GM19452 (cell line): ENCODE results near the gene PARVB.

Experiments
- ATAC-seq: cut with Tn5 transposase; IDR thresholded peaks from one replicate; pipeline ENCODE4 v1.9.1; 2021; ENCODE audit not compliant: unreplicated experiment

Gene PARVB

GRCh38 chr22:44179989-44180705 is 156.0 kb downstream of the PARVB start:
- no peak for ATAC-seq

DNA sequence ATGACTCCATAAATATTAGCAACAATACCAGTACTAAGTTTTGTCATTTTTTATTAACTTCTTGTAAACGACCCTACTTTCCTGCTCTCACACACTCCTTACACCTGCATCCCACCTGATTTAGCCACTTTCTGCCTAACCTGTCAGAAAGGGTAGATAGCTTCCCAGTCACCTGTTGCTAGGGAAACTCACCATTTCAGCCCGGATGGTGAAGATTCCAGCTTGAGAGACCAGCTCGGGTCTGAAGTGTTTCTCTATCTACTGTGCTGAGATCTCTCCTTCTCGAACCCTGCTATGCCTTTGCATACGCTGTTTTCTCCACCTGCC is 156.6 kb downstream of the PARVB start, which contains the start of gene PARVG:
Gene PARVG, plus strand, starts transcription at position 220 of the 327 bp plus-strand sequence. CDS start 2,405 bp downstream, outside the sequence.
- ATAC-seq, result peak; percentile 62

GRCh38 chr22:44181033-44181911 is 157.2 kb downstream of the PARVB start:
- ATAC-seq, result no peak

DNA sequence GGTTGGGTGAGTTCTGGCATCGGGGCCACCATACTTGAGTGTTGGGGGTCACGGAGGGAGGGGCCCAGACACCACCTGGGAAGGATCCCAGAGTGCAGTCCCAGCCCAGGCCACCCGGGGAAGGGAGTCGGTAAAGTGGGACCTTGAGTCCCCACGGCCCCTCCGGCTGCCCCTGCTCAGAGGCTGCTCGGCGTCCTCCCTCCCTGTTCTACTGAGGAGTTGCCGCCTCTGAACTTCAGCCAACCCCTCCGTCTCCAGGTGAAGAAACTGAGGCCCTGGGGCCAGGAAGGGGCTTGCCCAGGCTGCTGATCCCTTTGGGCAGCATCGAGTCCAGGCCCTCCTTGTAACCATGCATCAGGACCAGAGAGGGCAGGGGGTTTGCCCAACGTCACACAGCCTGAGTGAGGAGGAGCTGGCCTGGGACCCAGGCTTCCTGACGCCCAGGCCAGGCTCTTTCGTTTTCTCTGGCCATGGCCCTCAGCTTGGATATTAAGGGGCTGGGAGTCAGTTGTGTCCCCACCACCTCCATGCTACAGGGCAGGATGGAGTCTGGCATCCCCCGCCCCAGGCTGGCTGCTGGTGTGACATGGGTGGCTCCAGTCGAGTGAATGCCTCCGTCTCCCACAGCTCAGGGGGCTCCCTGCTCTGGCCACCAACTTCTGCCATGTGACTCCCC is 157.9 kb downstream of the PARVB start:
- ATAC-seq, result no peak

DNA sequence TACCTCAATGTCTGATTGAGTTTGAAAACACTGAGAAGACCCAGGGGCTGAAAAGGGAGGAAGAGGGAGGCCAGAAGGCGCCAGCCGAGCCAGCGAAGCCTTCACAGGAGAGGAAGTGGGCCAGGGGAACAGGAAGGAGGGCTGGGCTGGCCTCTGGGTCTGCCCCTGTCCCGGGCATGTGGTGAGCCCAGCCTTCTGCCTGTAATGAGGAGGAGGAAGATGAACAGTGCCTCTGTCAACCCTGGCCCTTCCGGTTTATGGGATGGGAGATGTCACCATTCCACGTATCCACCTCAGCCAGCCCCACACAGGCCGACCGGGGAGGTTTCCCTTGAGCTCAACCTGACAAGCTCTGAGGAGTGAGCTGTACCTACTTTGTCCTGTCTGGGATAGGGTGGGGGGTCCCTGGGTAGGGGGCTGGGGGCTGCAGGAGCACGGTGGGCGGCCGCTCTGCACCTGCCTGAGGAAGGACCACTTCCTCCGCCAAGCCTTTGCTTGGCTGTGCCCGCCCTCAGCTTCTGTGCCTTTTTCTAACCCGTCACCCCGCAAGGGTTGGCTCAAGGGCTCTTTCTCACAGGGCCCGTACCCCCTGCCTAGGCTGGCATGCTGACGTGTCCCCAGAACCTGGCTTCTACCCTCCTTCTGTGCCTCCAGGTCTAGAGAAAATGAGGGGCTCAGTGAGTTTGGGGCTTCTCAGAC is 158.6 kb downstream of the PARVB start:
- no peak for ATAC-seq

- ATAC-seq, result no peak
Measured at GRCh38 chr22:44183287-44183588, 159.1 kb downstream of the PARVB start.

DNA sequence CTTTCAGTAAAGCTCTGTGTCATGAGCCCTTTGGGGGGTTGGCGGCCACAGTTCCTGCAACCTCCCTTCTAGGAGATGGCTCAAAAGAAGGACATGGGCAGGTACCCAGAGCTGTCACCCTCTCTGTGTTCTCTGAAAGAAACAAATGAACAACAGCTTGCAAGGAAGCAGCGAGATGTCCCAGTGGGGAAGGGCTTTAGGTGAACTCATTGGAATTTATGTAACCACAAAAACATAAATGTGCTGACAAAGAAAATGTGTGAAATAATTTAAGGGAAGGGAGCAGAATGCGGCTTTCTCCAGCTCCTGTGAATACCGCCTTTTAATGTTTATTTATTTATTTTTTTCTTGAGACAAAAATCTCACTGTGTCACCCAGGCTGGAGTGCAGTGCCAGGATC is 159.9 kb downstream of the PARVB start:
- ATAC-seq, result no peak

GRCh38 chr22:44185237-44186120 is 161.4 kb downstream of the PARVB start:
- no peak for ATAC-seq

DNA sequence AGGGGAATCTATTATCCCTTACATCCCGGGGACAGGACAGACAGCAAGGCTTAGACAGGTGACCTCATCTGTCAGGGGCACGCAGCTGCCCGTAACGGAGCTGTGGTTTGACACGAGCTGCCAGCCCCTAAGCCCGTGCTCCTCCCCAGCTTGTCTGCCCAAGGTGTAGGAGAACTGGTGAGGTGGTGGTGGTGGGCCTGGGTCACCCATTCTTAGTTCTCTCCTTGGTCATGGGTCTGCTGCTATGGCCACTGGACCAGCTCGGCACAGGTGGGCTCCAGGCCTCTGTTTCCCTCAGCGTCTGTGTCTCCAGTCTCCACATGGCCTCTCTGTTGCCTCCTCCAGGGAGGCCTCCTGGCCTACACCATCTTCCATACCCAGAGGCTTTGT is 162.0 kb downstream of the PARVB start:
- no peak for ATAC-seq

GRCh38 chr22:44186737-44187136 is 162.6 kb downstream of the PARVB start:
- ATAC-seq, result no peak

DNA sequence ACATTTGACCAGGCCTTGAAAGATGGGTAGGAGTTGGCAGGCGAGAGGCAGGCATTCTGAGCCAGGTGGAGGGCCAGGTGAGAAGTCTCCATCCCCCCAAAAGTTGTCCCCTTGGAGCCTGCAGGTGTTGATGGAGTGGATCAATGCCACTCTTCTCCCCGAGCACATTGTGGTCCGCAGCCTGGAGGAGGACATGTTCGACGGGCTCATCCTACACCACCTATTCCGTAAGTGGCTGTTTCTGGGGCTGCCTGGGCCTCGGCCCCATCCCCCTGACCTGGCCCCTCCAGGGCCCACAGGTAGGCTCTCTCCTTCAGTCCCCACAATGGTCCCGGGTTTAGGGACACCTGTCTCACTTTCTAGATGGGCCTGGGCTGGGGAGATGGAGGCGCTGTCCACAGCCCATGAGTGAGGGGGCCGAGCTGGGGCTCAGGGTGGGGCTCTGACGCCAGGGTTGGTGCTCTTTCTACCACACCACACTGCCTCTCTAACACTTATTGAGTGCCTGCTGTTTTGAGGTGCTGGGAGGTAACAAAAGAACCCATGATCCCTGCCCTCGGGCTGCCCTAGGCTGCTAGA is 163.6 kb downstream of the PARVB start:
- ATAC-seq, result no peak

GRCh38 chr22:44188316-44188715 is 164.2 kb downstream of the PARVB start:
- ATAC-seq, result no peak

DNA sequence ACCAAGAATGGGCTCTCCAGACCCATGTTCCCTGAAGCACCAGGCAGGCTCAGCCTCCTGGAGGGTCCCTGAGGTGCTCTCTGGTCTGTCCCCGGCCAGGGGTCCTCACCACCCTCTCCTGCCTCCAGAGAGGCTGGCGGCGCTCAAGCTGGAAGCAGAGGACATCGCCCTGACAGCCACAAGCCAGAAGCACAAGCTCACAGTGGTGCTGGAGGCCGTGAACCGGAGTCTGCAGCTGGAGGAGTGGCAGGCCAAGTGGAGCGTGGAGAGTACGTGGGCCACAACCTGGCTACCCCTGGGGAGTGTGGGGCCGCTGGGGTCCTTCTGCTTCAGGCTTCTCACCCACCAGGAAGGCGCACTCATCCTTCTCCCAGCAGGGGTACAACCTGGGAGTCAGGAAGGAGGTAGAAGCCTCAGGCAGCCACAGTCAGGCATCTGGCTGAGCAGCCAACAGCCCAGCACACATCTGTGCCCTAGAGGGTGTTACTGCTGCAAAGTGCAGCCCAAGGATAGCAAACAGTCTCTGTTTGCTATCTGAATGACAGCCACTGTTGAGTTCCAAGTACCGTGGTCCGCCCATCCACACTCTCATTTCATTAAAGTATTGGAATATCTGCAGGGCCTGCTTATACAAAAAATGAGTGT is 165.0 kb downstream of the PARVB start:
- ATAC-seq, result no peak

DNA sequence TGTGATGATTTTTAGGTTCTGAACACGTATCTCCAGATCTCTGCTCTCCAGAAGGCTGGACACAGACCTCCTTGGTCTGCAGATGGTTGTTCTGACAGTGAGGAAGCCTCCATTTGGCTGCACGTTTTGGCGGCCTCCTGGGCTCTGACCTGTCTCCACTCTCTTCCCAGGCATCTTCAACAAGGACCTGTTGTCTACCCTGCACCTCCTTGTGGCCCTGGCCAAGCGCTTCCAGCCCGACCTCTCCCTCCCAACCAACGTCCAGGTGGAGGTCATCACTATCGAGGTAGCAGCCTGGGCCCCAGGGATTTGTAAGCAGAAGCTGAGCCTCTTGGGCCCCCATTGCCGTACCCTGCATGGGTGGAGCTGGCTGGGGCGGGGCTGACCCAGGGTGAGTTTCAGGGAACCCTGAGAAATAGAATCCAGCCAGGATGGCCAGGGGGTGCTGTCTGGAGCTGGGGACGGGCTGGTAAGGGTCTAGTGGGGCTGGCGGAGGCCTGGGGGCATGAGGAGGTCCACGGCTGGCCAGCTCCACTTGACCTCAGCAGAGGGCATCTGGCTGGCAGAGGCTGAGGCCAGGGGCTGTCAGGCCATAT is 166.4 kb downstream of the PARVB start:
- ATAC-seq, result no peak

DNA sequence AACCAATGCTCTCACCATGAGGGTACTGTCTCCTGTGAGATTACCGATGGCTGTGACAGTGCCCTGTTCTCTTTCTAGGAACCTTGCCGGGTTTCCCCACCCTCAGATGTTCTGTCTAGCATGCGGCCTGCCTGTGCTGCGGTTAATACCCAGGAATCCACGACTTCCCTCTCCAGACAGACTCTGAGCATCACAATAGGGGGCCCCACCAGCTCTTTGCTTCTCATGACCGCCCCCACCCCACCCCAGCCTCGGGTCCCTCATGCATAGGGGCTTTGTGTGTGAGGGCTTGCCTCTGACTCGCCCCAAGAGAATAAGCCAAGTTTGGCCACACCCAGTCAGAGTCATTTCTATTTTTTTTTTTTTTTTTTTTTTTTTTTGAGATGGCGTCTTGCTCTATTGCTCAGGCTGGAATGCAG is 166.9 kb downstream of the PARVB start:
- ATAC-seq, result no peak

DNA sequence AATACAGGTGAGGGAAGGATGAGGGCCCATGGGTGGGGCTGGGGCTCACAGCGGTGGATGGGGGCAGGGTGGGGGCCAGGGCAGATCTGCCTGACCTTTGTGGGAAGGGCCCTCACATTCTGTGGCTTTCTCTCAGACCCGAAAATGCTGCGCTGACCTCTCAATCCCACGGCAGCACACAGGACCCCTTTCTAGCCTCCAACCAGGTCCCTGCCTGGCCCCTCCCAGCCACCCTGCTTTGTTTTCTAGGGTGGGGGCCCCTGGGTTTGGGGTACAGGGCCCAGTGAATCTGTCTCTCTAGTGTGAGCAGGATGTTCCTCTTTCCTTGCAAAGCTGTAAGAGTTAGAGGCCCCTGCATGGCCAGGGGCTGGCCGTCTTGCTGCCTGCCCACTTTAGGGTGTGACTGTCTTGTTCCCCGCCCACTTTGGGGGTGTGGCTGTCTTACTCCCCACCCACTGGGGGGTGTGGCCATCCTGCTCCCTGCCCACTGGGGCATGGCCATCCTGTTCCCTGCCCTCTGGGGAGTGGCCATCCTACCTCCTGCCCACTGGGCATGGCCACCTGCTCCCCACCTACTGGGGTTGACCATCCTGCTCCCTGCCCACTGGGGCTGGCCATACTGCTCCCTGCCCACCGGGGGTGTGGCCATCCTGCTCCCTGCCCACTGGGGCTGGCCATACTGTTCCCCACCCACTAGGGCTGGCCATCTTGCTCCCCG is 168.2 kb downstream of the PARVB start:
- ATAC-seq, result no peak

- no peak for ATAC-seq
Measured at GRCh38 chr22:44192816-44193534, 168.9 kb downstream of the PARVB start.

DNA sequence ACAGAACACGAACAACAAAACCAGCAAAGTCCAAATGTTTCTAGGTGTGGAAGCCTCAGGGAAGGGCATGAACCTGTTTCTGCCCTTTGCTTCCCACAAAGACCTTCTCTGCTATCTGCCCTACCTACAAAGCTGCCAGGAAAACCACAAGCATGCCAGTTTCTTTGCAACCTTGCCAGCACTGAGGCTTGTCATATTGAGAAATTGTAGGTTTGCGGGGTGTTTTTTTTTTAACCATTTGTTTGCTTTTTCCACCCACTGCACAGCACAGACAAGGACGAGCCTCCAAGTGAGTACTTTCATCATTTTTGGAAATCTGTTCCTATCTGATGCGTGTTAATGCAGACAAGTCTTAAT is 169.4 kb downstream of the PARVB start:
- no peak for ATAC-seq
